ENCODE results near the gene HHIPL1.

The HHIPL1 gene

GRCh38 chr14:99728981-99729451, 84.1 kb downstream of the HHIPL1 start:
- TF ChIP-seq ZNF274 (IDR thresholded peaks at IDR 0.05; ENCODE audit: low read depth, low read length): no peak

More at GRCh38 chr14:99728981-99729451, 84.1 kb downstream of the HHIPL1 start:
- H3K4me3 ChIP-seq (ENCODE audit: low read length): no peak overlapping the region
